Amygdala (tissue), 56 donors: ENCODE data around the gene PRSS56.

Experiments used
- DNase-seq, 56 donors: peaks; one replicate each; lab custom pipeline; 2025; lab: John Stamatoyannopoulos, UW

Gene PRSS56

GRCh38 chr2:232519581-232520438 lies at the start of gene PRSS56:
PRSS56 (plus strand) TSS chr2:232520388; CDS start chr2:232520599, 211 bp downstream.
- DNase-seq: no peak

GRCh38 chr2:232473467-232473890 lies 46.7 kb upstream of the PRSS56 start:
- no peak for DNase-seq

GRCh38 chr2:232476045-232476444 lies 44.1 kb upstream of the PRSS56 start:
- no peak for DNase-seq

- no peak for DNase-seq
These were observed 43.4 kb upstream of the PRSS56 start for GRCh38 chr2:232476791-232477190.

- DNase-seq: no peak
These were observed 42.3 kb upstream of the PRSS56 start for GRCh38 chr2:232477751-232478510.

GRCh38 chr2:232478571-232479340 lies 41.4 kb upstream of the PRSS56 start:
- DNase-seq: no peak

GRCh38 chr2:232479341-232480200 lies 40.6 kb upstream of the PRSS56 start:
- DNase-seq: no peak

GRCh38 chr2:232480201-232481190 lies 39.7 kb upstream of the PRSS56 start:
- no peak for DNase-seq

- no peak for DNase-seq
These were observed 38.7 kb upstream of the PRSS56 start for GRCh38 chr2:232481322-232482140.

- DNase-seq: no peak
These were observed 37.6 kb upstream of the PRSS56 start for GRCh38 chr2:232482301-232483238.

- DNase-seq: no peak
These were observed 36.8 kb upstream of the PRSS56 start for GRCh38 chr2:232483311-232483922.

- no peak for DNase-seq
These were observed 36.1 kb upstream of the PRSS56 start for GRCh38 chr2:232483923-232484627.

GRCh38 chr2:232484628-232485347 lies 35.4 kb upstream of the PRSS56 start:
- DNase-seq: no peak

- no peak for DNase-seq
These were observed 34.8 kb upstream of the PRSS56 start for GRCh38 chr2:232485348-232485756.
